NCI-H128 (cell line): ENCODE measurements around the gene MRPL49.
"Not testable (repeated sequence)": the region's sequence is repeated elsewhere in the genome, so short reads cannot be mapped to it uniquely, and the experiment has no call there.

Experiments used
- DNase-seq: peaks from one replicate; lab custom pipeline; 2025; ENCODE audit not compliant: unreplicated experiment; lab: John Stamatoyannopoulos, UW

Gene MRPL49

GRCh38 chr11:65117206-65118096 lies 4.7 kb upstream of the MRPL49 start, which contains the start of gene ZNHIT2:
TSS of gene ZNHIT2 (minus strand) at chr11:65117701. CDS start at chr11:65117653, 48 bp downstream.
- DNase-seq = peak; percentile 99

GRCh38 chr11:65118097-65118837 lies 3.9 kb upstream of the MRPL49 start:
- DNase-seq = no peak

GRCh38 chr11:65118891-65119669 lies 3.0 kb upstream of the MRPL49 start:
- not testable (repeated sequence) for DNase-seq

GRCh38 chr11:65119670-65119995 lies 2.5 kb upstream of the MRPL49 start:
- no peak for DNase-seq

GRCh38 chr11:65120831-65121230 lies 1.3 kb upstream of the MRPL49 start:
- DNase-seq = no peak

- DNase-seq = no peak
Measured at GRCh38 chr11:65121447-65121864, 665 bp upstream of the MRPL49 start.

GRCh38 chr11:65124480-65125196 lies 2.5 kb downstream of the MRPL49 start:
- no peak for DNase-seq

- DNase-seq = no peak
Measured at GRCh38 chr11:65125197-65126056, 3.3 kb downstream of the MRPL49 start.

- DNase-seq = no peak
Measured at GRCh38 chr11:65126624-65127274, 4.6 kb downstream of the MRPL49 start.

GRCh38 chr11:65127473-65128181 lies 5.5 kb downstream of the MRPL49 start:
- DNase-seq = no peak

- no peak for DNase-seq
Measured at GRCh38 chr11:65128182-65129145, 6.3 kb downstream of the MRPL49 start.

- DNase-seq = no peak
Measured at GRCh38 chr11:65129649-65130441, 7.7 kb downstream of the MRPL49 start.

GRCh38 chr11:65130631-65131416 lies 8.7 kb downstream of the MRPL49 start:
- DNase-seq = no peak

- DNase-seq = no peak
Measured at GRCh38 chr11:65131417-65131776, 9.3 kb downstream of the MRPL49 start.

GRCh38 chr11:65131895-65132237 lies 9.7 kb downstream of the MRPL49 start:
- DNase-seq = no peak
